GM21367 (cell line): ENCODE data around the gene EML6.

Source experiments
- ATAC-seq: cut with Tn5 transposase; IDR thresholded peaks from one replicate; pipeline ENCODE4 v1.9.1; 2021; ENCODE audit not compliant: unreplicated experiment

EML6 gene

GRCh38 chr2:54902763-54903162 is 179.3 kb downstream of the EML6 start:
- no peak for ATAC-seq

DNA sequence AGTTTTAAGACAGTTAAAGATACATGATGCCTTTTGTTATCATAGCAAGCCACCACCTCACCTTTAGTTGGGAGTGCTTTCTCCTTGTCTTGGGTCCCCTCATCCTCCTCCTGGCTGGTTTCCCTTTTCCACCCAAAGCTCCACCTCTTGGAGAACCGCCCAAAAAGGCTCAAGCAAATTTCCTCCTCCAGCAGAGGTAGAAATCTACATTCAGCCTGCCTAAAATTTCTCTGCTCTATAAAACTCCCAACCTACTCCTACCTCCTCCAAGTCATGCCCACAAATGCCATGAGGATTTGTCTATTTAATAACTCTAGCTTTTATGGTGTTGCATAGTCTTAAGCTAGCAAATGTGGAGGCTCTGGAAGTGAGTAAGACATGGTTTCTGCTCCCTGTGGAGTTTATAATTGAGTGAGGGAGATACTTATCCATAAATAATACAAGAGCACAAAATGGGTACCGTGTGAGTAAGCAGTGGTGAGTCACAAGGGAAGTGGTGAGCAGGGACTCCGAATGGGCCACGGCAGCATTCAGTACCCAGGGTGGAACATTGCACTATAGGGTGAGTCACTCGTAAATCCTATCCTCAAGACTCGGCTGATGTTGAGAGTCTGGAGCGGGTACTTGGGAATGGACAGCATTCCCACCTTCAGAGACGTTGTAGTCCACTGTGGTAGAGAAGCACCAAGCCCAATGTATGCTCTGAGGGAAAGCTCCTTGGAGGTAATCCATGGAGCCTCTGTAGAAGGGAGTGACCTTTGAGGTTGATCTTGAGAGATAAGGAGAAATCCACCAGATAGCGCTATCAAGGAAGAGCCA is 180.5 kb downstream of the EML6 start:
- ATAC-seq = no peak

- ATAC-seq = no peak
These were observed 181.4 kb downstream of the EML6 start for GRCh38 chr2:54904836-54905235.

DNA sequence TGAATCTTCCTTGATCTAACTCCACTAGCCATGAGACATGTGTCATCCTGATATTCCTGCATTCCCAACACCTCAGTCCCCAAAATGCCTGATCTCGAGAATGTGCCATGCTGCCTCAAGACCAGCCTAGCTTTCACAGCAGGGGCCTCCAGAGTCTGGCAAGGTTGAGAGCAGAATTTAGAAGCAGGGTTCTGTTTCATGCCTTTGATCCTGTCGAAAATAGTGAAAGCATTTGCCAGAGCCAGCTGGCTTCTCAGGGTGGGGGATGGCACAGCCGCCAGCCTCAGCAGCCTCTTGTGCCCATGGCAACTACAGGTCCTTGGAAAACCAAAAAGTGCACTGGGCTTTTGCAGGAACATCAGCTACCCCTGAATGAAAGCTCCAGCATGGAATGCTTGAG is 183.3 kb downstream of the EML6 start:
- ATAC-seq = no peak

GRCh38 chr2:54907663-54908062 is 184.2 kb downstream of the EML6 start:
- no peak for ATAC-seq

DNA sequence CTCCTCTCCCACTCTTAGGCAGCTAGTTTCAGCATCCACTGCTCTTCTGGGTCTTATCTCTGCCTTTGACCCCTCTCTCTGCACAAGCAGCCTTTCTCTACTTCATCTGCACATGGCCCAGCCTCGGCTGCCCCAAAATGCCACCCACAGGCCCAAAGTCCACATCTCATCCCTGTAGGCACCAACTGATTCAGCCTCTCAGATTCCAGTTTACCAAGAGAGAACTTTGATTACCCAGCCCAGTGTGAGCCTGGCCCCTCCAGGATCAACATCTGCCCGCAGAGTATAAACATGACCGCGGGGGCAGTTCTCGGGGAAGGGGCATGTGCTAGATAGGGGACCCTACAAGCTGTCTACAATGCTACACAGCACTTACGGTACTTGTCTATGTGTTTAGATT is 185.1 kb downstream of the EML6 start:
- no peak for ATAC-seq

DNA sequence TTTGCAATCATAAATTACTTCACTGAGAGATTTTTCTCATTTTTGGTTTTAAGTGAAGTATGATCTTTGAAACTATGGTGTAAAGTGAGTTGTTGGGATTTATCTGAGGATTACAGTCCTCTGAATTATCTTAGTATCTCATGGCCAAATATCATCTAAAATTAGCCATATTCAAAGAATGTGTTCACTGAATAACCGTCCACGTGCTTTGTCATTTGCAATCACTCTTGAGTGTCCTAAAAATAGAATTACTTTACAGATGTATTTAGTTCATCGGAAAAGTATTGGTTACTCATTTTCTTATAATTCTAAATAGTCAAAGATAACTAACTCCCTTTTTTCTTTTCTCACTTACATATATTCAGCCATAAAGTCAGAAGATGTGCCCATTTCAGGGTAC is 185.5 kb downstream of the EML6 start:
- no peak for ATAC-seq

- ATAC-seq = no peak
These were observed 188.8 kb downstream of the EML6 start for GRCh38 chr2:54912305-54912704.

DNA sequence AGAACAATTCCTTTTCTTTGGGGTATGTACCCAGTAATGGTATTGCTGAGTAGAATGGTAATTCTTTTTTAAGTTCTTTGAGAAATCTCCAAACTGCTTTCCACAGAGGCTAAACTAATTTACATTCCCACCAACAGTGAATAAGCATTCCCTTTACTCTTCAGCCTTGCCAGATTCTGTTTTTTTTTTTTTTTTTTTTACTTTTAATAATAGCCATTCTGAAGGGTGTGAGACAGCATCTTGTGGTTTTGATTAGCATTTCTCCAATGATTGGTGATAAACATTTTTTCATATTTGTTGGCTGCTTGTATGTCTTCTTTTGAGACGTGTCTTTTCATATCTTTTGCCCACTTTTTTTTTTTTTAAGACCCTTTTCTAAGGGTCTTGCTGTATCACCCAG is 189.4 kb downstream of the EML6 start:
- no peak for ATAC-seq

GRCh38 chr2:54914637-54915036 is 191.2 kb downstream of the EML6 start:
- ATAC-seq = no peak

DNA sequence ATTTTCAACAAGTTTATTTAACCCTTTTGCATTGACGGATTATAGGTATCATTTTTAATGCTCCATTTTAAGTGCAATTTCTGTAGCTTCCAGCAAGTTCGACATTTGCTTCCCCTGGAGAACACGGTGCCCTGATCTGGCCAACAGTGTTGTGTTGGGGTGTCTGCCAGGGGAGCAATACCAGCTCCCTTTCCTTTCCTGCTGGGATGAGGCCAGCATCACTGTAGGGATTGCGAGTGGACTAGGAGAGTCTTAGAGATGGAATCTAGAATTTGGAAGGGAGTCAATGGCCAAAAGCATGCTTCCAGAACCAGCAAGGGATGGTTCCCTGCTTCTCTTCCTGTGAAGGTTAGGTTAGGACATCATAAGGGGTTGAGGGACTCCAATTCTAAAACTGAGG is 191.6 kb downstream of the EML6 start:
- ATAC-seq = no peak

DNA sequence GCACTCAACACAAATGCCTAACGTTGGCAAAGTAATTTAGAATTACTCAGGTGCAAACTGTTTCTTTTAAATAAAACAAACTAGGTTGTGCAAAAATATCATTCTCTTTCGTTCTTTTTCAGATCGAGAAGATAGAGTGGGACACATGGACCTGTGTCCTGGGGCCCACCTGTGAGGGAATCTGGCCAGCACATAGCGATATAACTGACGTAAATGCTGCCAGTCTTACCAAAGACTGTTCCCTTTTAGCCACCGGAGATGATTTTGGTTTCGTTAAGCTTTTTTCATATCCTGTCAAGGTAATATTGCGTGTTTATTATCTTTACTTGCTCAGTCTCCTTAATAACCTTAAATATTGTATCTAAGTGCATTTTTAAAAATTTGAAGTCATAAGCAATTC is 193.2 kb downstream of the EML6 start:
- ATAC-seq = no peak

DNA sequence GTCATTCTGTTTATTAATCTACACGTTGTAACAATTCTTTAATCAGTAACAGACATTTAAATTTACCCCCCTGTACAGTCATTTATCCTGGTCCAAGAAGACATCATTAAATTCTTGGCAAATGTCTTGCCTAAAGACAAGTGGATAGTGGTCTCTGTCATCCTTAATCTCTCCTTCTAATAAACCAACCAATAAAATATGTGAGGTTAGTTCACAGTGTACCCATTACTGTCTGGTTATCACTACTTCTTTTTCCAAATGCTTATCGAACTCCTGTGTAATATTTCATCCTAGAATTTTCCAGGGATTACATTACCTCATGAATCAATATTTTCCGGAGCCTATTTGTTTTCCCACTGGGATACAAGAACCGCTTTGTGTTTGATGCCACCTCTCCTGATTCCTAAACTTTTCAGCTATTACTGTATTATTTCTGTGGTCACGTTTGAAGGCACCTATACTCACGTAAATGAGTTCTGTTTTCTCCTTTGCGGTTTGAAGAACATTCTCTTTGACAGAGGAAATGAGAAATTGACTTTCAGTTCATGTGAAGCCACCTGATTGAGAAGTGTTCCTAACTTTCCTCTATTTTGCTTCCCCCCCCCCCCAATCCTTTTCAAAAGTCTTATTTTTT is 195.3 kb downstream of the EML6 start:
- no peak for ATAC-seq

DNA sequence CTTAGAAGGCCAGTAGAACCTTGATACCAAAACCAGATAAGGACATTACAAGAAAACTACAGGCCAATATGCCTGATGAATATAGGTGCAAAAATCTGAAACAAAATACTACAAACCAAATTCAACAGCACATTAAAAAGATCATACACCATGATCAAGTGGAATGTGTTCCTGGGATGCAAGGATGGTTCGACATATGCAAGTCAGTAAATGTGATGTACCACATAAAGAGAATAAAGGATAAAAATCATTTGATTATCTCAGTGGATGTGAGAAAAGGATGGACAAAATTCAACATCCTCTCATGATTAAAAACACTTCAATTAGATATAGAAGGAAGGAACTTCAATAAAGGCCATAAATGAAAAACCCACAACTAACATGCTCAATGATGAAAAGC is 197.2 kb downstream of the EML6 start:
- no peak for ATAC-seq

DNA sequence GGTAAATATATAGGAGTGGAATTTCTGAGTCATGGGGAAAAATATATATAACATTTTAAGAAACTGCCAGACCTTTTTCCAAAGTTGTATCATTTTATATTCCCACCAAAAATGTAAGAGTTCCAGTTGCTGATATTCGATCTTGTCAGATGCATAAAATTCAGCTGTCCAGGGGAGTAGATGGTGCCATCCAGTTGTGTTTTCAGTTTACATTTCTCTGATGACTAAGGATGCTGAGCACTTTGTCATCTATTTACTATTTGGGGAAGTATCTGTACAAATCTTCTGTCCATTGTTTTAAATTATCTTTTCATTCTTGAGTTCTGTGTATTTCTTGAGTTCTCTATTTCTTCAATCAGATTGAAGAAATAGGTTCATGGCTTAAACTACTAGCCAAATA is 200.7 kb downstream of the EML6 start:
- ATAC-seq = no peak

- ATAC-seq = no peak
These were observed 201.6 kb downstream of the EML6 start for GRCh38 chr2:54925022-54925421.

- ATAC-seq = no peak
These were observed 203.8 kb downstream of the EML6 start for GRCh38 chr2:54927085-54927750.

GRCh38 chr2:54927751-54928615 is 204.5 kb downstream of the EML6 start:
- ATAC-seq = no peak

DNA sequence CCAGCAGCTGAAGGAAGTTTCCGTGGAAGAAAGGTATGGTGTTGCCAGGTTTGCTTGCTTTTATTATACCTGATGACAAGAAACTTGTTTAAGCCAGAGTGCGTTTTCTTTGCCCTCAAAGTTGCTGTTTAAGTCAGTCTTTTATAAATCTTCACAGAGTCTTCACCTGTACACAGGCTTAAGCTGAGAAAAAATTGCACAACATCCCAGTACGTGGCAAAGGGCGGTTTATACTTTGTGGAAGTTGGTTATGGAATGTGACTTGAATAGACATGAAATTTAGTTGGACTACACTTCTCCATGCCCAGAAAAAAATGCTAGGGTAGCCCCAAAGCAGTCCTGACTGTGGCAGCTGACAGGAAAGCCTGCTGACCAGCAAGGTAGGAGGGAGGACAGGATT is 205.3 kb downstream of the EML6 start:
- ATAC-seq = no peak

- no peak for ATAC-seq
These were observed 208.0 kb downstream of the EML6 start for GRCh38 chr2:54931473-54931872.

- no peak for ATAC-seq
These were observed 211.9 kb downstream of the EML6 start for GRCh38 chr2:54935389-54935788.
